ENCODE data around the gene TOGARAM2. TPM values are rescaled to one million over a fixed set of nuclear protein-coding genes. Genes with fewer than 3 reads are reported as not detected.
A peak's percentile ranks its signal among the peaks of the same experiment; 100 is the strongest.

Gene TOGARAM2
- total and polyA plus RNA-seq, 2 experiments from 2014 or later, result 0.03 TPM; not detected in 1

DNA sequence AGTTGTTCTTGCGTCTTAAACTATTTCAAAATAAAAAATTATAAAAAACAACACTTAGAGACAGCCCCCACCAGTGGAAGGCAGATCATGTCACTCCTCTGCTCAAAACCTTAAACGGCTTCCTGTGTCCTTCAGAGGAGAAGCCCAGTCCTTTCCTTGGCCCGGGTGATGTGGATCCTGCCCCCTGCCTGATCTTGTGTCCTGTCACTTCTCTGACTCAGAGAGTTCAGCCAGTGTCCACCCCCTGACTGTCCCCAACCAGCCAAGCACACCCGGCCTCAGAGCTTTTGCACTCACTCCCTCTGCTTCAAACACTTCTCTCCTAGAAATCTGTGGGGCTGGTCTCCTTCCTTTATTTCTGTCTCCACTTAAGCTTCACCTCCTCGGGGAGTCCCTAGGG lies 35.4 kb downstream of the TOGARAM2 start:
- H3K27me3 ChIP-seq, result no peaks in the 10 kb centered on the region
- no peak for TF ChIP-seq CTCF (IDR thresholded peaks at IDR 0.05; ENCODE audit: low read depth, low read length)
- no peak for DNase-seq (ENCODE audit: low read depth in 1 of 2, low spot score in 1 of 2)
- H3K9me3 ChIP-seq (ENCODE audit: low read depth), result no peaks in the 10 kb centered on the region
- H3K27ac ChIP-seq, result no peak overlapping the region
- H3K4me3 ChIP-seq, result no peak overlapping the region
- H3K36me3 ChIP-seq, result no peaks in the 10 kb centered on the region
- H3K4me1 ChIP-seq (ENCODE audit: low read depth), result peaks cover 26% of the 10 kb centered on the region

DNA sequence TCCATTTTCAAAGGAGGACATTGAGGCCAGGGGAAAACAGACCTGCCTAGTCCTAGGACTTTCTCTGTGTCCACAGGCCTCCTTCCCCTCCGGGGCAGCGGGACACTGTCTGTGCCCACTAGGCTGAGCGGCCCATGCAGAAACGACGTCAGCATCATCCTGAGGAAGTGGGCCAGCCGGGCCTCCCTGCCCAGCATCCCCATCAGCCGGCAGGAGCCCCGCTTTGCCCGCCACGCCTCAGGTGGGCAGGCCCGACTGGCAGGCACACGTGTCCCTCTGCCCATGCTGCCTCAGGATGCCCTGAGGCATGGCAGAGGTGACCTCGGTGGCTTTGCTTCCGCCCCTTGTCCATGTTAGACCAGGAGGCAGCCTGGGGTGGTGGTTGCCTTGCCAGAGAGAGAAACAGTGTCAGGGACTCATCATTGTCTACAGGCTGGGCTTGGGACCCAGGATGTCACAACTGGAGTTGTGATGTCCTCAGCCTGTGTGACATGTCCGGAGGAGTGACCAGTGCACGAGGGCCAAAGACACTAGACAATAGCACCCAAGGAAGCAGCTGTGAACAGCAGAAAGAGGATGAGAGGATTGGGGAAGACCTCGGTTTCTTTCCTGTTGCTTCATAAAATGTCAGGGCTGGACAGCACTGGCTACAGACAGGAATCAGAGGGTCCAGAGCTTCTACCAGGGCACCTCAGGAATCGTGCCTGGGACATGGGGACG lies 36.8 kb downstream of the TOGARAM2 start:
- TF ChIP-seq CTCF (IDR thresholded peaks at IDR 0.05; ENCODE audit: low read depth, low read length), result no peak
- Histone ChIP-seq H3K27me3 (no peaks in the 10 kb centered on the region), H3K4me3 (no peak overlapping the region), H3K36me3 (no peaks in the 10 kb centered on the region), H3K4me1 (ENCODE audit: low read depth) (peaks cover 12% of the 10 kb centered on the region), H3K27ac (no peak overlapping the region), H3K9me3 (ENCODE audit: low read depth) (no peaks in the 10 kb centered on the region)
- no peak for DNase-seq (ENCODE audit: low read depth in 1 of 2, low spot score in 1 of 2)

DNA sequence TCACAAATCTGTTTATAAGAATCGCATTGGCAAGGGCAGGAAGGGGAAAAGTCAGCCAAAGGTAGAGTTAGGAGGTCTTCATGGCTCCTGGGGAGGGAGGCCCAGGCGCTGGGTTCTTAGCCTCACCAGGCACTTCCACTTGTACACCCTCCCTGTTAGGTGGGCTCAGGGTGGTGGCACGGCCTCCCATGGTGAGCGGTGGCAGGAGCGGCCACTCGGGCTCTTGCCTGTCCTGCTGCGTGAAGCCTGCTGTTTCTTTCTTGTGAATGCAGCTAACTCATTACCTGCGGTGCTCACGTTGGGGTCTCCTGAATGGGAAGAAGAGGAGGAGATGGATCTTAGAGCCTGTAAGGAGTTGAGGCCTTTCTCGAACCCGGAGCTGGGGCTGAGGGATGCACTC lies 40.8 kb downstream of the TOGARAM2 start:
- H3K27ac ChIP-seq, result no peak overlapping the region
- TF ChIP-seq CTCF (IDR thresholded peaks at IDR 0.05; ENCODE audit: low read depth, low read length), result no peak
- no peaks in the 10 kb centered on the region for H3K36me3 ChIP-seq
- H3K4me1 ChIP-seq (ENCODE audit: low read depth), result peaks cover 1% of the 10 kb centered on the region
- H3K27me3 ChIP-seq, result no peaks in the 10 kb centered on the region
- H3K9me3 ChIP-seq (ENCODE audit: low read depth), result no peaks in the 10 kb centered on the region
- H3K4me3 ChIP-seq, result no peak overlapping the region
- no peak for DNase-seq (ENCODE audit: low read depth in 1 of 2, low spot score in 1 of 2)

DNA sequence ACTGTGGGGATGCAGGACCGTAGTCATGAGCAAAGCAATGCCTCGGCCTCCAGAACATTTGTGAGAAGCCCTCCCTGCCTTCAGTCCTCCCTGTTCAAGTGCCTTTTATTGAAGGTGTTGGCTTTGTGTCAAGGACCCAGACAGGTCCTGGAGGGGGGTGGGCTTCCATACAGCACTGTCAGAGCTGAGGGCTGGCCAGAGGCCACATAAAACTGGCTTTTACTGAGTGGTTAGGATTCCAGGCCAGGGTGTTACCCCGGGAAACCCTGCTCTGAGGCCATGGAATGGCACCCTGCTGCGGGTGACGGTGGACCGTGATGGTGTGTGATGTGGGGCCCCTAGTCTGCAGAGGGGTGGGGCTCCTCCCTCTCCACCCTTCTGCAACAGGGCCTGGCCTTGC lies 41.6 kb downstream of the TOGARAM2 start:
- H3K27ac ChIP-seq, result no peak overlapping the region
- H3K36me3 ChIP-seq, result no peaks in the 10 kb centered on the region
- TF ChIP-seq CTCF (IDR thresholded peaks at IDR 0.05; ENCODE audit: low read depth, low read length), result no peak
- no peaks in the 10 kb centered on the region for H3K27me3 ChIP-seq
- no peaks in the 10 kb centered on the region for H3K9me3 ChIP-seq (ENCODE audit: low read depth)
- DNase-seq (ENCODE audit: low read depth in 1 of 2, low spot score in 1 of 2), result peak in 1 of 2 donors; percentile 7
- no peaks in the 10 kb centered on the region for H3K4me1 ChIP-seq (ENCODE audit: low read depth)
- H3K4me3 ChIP-seq, result no peak overlapping the region

GRCh38 chr2:29023188-29023587 lies 42.1 kb downstream of the TOGARAM2 start:
- Histone ChIP-seq H3K9me3 (ENCODE audit: low read depth) (no peaks in the 10 kb centered on the region), H3K36me3 (no peaks in the 10 kb centered on the region), H3K27me3 (no peaks in the 10 kb centered on the region), H3K27ac (no peak overlapping the region), H3K4me1 (ENCODE audit: low read depth) (no peaks in the 10 kb centered on the region), H3K4me3 (no peak overlapping the region)
- DNase-seq (ENCODE audit: low read depth in 1 of 2, low spot score in 1 of 2), result no peak
- no peak for TF ChIP-seq CTCF (IDR thresholded peaks at IDR 0.05; ENCODE audit: low read depth, low read length)

Data from cardiac muscle cell (in vitro differentiated cells and primary cell).